ENCODE results near the gene PRR15L. TPM values are rescaled to one million over a fixed set of nuclear protein-coding genes. Genes with fewer than 3 reads are reported as not detected.

Gene PRR15L
- total RNA-seq, 6 donors from 2014 or later = 34.2 to 105 (median 75.2) TPM

DNA sequence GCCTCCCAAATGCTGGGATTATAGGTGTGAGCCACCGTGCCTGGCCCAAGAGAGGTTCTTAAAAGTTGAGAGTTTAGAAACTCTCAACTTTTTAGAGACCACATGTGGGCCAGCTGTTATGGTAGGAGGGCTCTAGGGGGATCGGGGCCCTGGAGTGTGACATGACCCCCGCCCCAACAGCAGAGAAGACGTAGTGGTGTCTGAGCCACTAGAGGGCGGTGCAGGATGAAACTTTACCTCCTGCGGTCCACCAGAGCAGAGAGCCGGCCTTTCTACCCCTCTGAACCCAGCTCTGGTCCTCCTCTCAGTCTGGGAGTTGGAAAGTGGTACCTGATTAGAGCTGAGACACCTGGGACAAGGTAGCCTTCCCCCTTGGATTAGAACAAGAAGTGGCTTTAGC, 20.6 kb upstream of the PRR15L start:
- Histone ChIP-seq H3K4me1 (peaks cover 0 to 6% (median 1%) of the 10 kb centered on the region in 4 donors), H3K27me3 (no peaks in the 10 kb centered on the region), H3K9me3 (no peaks in the 10 kb centered on the region), H3K36me3 (peaks cover 31 to 100% (median 91%) of the 10 kb centered on the region in 4 donors), H3K4me3 (no peak overlapping the region), H3K27ac (no peak overlapping the region)
- TF ChIP-seq, protein P1, sequence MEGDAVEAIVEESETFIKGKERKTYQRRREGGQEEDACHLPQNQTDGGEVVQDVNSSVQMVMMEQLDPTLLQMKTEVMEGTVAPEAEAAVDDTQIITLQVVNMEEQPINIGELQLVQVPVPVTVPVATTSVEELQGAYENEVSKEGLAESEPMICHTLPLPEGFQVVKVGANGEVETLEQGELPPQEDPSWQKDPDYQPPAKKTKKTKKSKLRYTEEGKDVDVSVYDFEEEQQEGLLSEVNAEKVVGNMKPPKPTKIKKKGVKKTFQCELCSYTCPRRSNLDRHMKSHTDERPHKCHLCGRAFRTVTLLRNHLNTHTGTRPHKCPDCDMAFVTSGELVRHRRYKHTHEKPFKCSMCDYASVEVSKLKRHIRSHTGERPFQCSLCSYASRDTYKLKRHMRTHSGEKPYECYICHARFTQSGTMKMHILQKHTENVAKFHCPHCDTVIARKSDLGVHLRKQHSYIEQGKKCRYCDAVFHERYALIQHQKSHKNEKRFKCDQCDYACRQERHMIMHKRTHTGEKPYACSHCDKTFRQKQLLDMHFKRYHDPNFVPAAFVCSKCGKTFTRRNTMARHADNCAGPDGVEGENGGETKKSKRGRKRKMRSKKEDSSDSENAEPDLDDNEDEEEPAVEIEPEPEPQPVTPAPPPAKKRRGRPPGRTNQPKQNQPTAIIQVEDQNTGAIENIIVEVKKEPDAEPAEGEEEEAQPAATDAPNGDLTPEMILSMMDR (IDR thresholded peaks at IDR 0.05) = peak; percentile 39 to 69 (median 60)
- TF ChIP-seq EP300 (IDR thresholded peaks at IDR 0.05) = no peak
- WGBS, 2 donors = 34 to 50% methylated on average over 1 to 7 of the region's 7 CpGs
- ATAC-seq (ENCODE audit: low FRiP score in 2 of 2) (peak; percentile 65 to 70), DNase-seq (peak in 1 of 2 donors; percentile 42)

- Histone ChIP-seq H3K27me3 (no peaks in the 10 kb centered on the region), H3K4me3 (no peak overlapping the region), H3K36me3 (peaks cover 24 to 75% (median 67%) of the 10 kb centered on the region in 4 donors), H3K27ac (no peak overlapping the region), H3K4me1 (peaks cover 7 to 13% (median 10%) of the 10 kb centered on the region in 4 donors), H3K9me3 (no peaks in the 10 kb centered on the region)
- DNase-seq (no peak), ATAC-seq (ENCODE audit: low FRiP score in 2 of 2) (no peak)
- 90 to 96% methylated on average over 9 to 10 of the region's 10 CpGs for WGBS, 2 donors
- TF ChIP-seq, protein P1 (IDR thresholded peaks at IDR 0.05) = no peak
- no peak for TF ChIP-seq EP300 (IDR thresholded peaks at IDR 0.05)
- no peak for TF ChIP-seq POLR2AphosphoS5 (IDR thresholded peaks at IDR 0.05)
- no peak for TF ChIP-seq POLR2A (IDR thresholded peaks at IDR 0.05)
These were observed 18.1 kb upstream of the PRR15L start for GRCh38 chr17:47975823-47976205.

DNA sequence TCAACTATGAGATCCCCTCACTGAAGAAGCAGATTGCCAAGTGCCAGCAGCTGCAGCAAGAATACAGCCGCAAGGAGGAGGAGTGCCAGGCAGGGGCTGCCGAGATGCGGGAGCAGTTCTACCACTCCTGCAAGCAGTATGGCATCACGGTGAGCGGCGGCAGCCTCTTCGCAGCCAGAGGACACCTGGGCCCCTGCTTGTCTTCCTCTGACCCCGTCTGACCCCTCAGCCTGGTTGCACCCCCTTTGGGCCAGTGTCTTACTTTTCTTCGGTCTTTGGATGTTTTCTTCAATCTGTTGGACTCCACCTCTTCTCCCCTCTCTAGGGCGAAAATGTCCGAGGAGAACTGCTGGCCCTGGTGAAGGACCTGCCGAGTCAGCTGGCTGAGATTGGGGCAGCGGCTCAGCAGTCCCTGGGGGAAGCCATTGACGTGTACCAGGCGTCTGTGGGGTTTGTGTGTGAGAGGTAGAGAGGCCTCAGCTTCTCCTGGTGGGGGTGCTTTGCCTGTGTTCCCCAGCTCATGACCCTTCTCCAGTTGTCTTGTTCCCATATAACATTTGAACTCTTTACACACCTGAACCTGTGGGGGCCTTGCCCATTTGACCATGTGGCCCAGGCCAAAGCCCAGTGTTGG, 17.6 kb upstream of the PRR15L start:
- no peak for DNase-seq
- ATAC-seq (ENCODE audit: low FRiP score in 2 of 2) = no peak
- peaks cover 24 to 70% (median 62%) of the 10 kb centered on the region in 4 donors for H3K36me3 ChIP-seq
- H3K9me3 ChIP-seq = no peaks in the 10 kb centered on the region
- H3K27me3 ChIP-seq = no peaks in the 10 kb centered on the region
- WGBS, 2 donors = 81 to 86% methylated on average over 14 to 15 of the region's 15 CpGs
- H3K4me3 ChIP-seq = no peak overlapping the region
- TF ChIP-seq POLR2A (IDR thresholded peaks at IDR 0.05) = no peak
- TF ChIP-seq, protein P1 (IDR thresholded peaks at IDR 0.05) = no peak
- TF ChIP-seq EP300 (IDR thresholded peaks at IDR 0.05) = no peak
- no peak for TF ChIP-seq POLR2AphosphoS5 (IDR thresholded peaks at IDR 0.05)
- peaks cover 9 to 16% (median 11%) of the 10 kb centered on the region in 4 donors for H3K4me1 ChIP-seq
- H3K27ac ChIP-seq = no peak overlapping the region

DNA sequence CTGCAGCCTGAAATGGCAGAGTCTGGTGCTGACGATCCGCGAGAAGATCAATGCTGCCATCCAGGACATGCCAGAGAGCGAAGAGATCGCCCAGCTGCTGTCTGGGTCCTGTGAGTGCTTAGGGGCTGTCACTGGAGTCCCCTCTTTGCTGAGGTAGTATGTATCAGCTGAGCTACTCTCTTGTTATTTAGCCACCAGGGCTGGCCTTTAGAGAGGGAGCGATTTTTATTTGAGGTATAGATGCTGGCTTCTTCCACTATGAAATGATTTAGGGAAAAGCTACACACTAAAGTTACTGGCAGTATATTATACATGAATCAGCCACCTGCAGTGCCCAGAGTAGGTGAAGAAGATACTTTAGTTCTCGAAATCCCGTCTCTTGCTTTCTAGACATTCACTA, 15.9 kb upstream of the PRR15L start:
- no peak overlapping the region for H3K27ac ChIP-seq
- no peak for DNase-seq
- H3K27me3 ChIP-seq = no peaks in the 10 kb centered on the region
- 94% methylated on average over 8 of the region's 8 CpGs for WGBS, 2 donors
- H3K4me1 ChIP-seq = peaks cover 11 to 21% (median 14%) of the 10 kb centered on the region in 4 donors
- peaks cover 24 to 52% (median 46%) of the 10 kb centered on the region in 4 donors for H3K36me3 ChIP-seq
- no peak for ATAC-seq (ENCODE audit: low FRiP score in 2 of 2)
- TF ChIP-seq, protein P1 (IDR thresholded peaks at IDR 0.05) = no peak
- TF ChIP-seq POLR2AphosphoS5 (IDR thresholded peaks at IDR 0.05) (no peak), POLR2A (IDR thresholded peaks at IDR 0.05) (no peak), EP300 (IDR thresholded peaks at IDR 0.05) (no peak)
- no peaks in the 10 kb centered on the region for H3K9me3 ChIP-seq
- no peak overlapping the region for H3K4me3 ChIP-seq

Data from upper lobe of left lung (tissue), 6 donors.